CD4-positive, alpha-beta memory T cell (primary cell): ENCODE results near the gene DNAH5. TPM values are rescaled to one million over a fixed set of nuclear protein-coding genes. Genes with fewer than 3 reads are reported as not detected.

Source experiments
- CTCF ChIA-PET: fragments of 350-600 bp; sonication (Branson Sonifier 250); formaldehyde crosslinking; loops from one replicate; lab custom pipeline; 2021; ENCODE audit warnings: inconsistent platforms; ENCODE audit not compliant: partially characterized antibody; lab: Charles Lee
- POLR2A ChIA-PET: fragments of 350-600 bp; sonication (Branson Sonifier 250); formaldehyde crosslinking; loops from one replicate; lab custom pipeline; 2021; ENCODE audit not compliant: partially characterized antibody; lab: Charles Lee
- DNase-seq, 5 donors: peaks; one replicate each; pipeline versions ENCODE4 v3.0.0 to v3.0.0-alpha.2; 2020 to 2022; ENCODE audit warnings: mixed read lengths in 1 of 5
- H3K27ac ChIP-seq: one replicate; pipeline ENCODE4 v1.7.0; 2013; ENCODE audit warnings: low read depth, low read length
- H3K27me3 ChIP-seq: 2 replicates; pipeline ENCODE4 v1.7.0; 2013; ENCODE audit warnings: mild to moderate bottlenecking, low read length, moderate library complexity; ENCODE audit not compliant: insufficient read depth
- H3K36me3 ChIP-seq: 2 replicates; pipeline ENCODE4 v1.7.0; 2013; ENCODE audit warnings: mild to moderate bottlenecking, low read length, moderate library complexity; ENCODE audit not compliant: insufficient read depth
- H3K4me1 ChIP-seq: 2 replicates; pipeline ENCODE4 v1.7.0; 2013; ENCODE audit warnings: mild to moderate bottlenecking, low read length, moderate library complexity; ENCODE audit not compliant: insufficient read depth
- H3K4me3 ChIP-seq, 2 donors: one replicate each; pipeline ENCODE4 v1.7.0; 2013; ENCODE audit warnings: low read length in 2 of 2, mild to moderate bottlenecking in 1 of 2
- H3K9me3 ChIP-seq, 2 donors: one replicate each; pipeline ENCODE4 v1.7.0; 2013; ENCODE audit warnings: low read length in 2 of 2, control low read depth in 1 of 2; ENCODE audit not compliant: control insufficient read depth in 1 of 2
- H3K27ac Mint-ChIP-seq, 7 donors: one replicate each; pipeline ENCODE4 v1.8.0; 2020 to 2021; ENCODE audit warnings: mixed read lengths in 7 of 7, mild to moderate bottlenecking in 6 of 7, inconsistent platforms in 3 of 7, moderate library complexity in 3 of 7
- H3K27me3 Mint-ChIP-seq, 2 donors: one replicate each; pipeline ENCODE4 v1.8.0; 2020 to 2021; ENCODE audit warnings: mixed read lengths in 2 of 2
- H3K36me3 Mint-ChIP-seq, 2 donors: one replicate each; pipeline ENCODE4 v1.8.0; 2020 to 2021; ENCODE audit warnings: mixed read lengths in 2 of 2, inconsistent platforms in 1 of 2, mild to moderate bottlenecking in 1 of 2
- H3K4me1 Mint-ChIP-seq, 4 donors: one replicate each; pipeline ENCODE4 v1.8.0; 2020 to 2021; ENCODE audit warnings: mixed read lengths in 4 of 4, mild to moderate bottlenecking in 1 of 4
- H3K4me3 Mint-ChIP-seq, 8 donors: one replicate each; pipeline ENCODE4 v1.8.0; 2020 to 2021; ENCODE audit warnings: mixed read lengths in 8 of 8, mild to moderate bottlenecking in 7 of 8, moderate library complexity in 6 of 8, inconsistent platforms in 3 of 8
- H3K9me3 Mint-ChIP-seq, 8 donors: one replicate each; pipeline ENCODE4 v1.8.0; 2020 to 2021; ENCODE audit warnings: mixed read lengths in 8 of 8, mild to moderate bottlenecking in 5 of 8, inconsistent platforms in 3 of 8, moderate library complexity in 1 of 8
- intact Hi-C: fragments of 100-400 bp; cut with micrococcal nuclease; formaldehyde crosslinking; loops from one replicate; pipeline ENCODE4 v1.15.1; 2023
- polyA plus RNA-seq, 2 donors: library from polyadenylated mRNA; unstranded; fragments of 300-500 nt; fragmentation: Illumina TruSeq; gene quantifications; one replicate each; pipeline ENCODE4 v1.2.3, GENCODE V29; 2021
- total RNA-seq, 2 experiments: library from RNA; stranded (reverse); gene quantifications; one replicate each; pipeline ENCODE4 v1.2.3, GENCODE V29; 2021

The DNAH5 gene
- total and polyA plus RNA-seq, 4 experiments from 2014 or later: not detected

DNA sequence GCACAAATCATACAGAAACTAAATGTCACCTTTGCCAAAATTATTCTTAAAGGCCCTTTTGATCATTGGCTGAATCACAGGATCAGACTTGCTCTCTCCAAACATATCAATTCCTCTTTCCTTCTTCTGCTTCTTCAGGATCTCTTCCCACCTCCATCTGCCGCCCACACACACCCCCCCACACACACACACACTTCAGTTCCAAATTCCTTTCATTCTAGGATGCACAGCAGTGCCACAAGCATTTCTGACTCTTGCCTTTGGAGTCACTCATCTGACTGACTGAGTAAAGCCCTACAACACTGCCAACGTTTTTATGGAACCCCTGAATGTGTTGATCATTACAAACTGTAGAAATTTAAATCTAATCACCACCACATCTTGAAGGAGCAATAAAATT, 22.9 kb downstream of the DNAH5 start:
- H3K27ac Mint-ChIP-seq: no peak overlapping the region

DNA sequence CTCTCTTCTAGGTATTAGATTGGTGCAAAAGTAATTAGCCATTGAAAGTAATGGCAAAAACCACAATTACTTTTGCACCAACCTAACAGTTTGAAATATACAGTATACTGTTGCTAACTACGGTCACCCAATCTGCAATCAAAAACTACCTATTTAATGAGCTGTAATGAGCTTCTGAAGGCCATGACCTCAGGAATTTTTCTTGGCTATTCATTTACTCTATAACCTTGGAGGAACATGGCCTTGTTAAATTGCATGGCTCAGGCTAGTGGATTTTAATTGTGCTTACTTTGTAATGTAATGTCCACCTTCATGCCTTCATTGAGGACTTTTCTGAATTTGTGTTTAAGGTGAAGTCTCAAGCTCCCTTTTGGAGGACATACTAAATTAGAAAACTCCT, 24.7 kb downstream of the DNAH5 start:
- Histone ChIP-seq H3K36me3 (no peaks in the 10 kb centered on the region), H3K9me3 (no peaks in the 10 kb centered on the region), H3K27ac (no peak overlapping the region), H3K27me3 (no peaks in the 10 kb centered on the region), H3K4me3 (no peak overlapping the region), H3K4me1 (no peaks in the 10 kb centered on the region)
- ChIA-PET CTCF (no interaction called here), POLR2A (no interaction called here)
- peaks cover 0 to 6% (median 2%) of the 10 kb centered on the region in 8 donors for H3K9me3 Mint-ChIP-seq
- H3K4me1 Mint-ChIP-seq: no peaks in the 10 kb centered on the region
- no peaks in the 10 kb centered on the region for H3K27me3 Mint-ChIP-seq
- no peak overlapping the region for H3K4me3 Mint-ChIP-seq
- no peak overlapping the region for H3K27ac Mint-ChIP-seq
- H3K36me3 Mint-ChIP-seq: no peaks in the 10 kb centered on the region
- intact Hi-C loops: no loop called here
- DNase-seq: no peak

More for the DNA sequence above, 22.9 kb downstream of the DNAH5 start:
- H3K36me3 Mint-ChIP-seq: no peaks in the 10 kb centered on the region
- Histone ChIP-seq H3K36me3 (no peaks in the 10 kb centered on the region), H3K4me1 (no peaks in the 10 kb centered on the region), H3K4me3 (no peak overlapping the region), H3K27ac (no peak overlapping the region), H3K9me3 (no peaks in the 10 kb centered on the region), H3K27me3 (no peaks in the 10 kb centered on the region)
- no peaks in the 10 kb centered on the region for H3K27me3 Mint-ChIP-seq
- H3K9me3 Mint-ChIP-seq: peaks cover 0 to 7% (median 2%) of the 10 kb centered on the region in 8 donors
- intact Hi-C loops: no loop called here
- CTCF ChIA-PET: no interaction called here
- H3K4me1 Mint-ChIP-seq: no peaks in the 10 kb centered on the region
- DNase-seq: no peak
- H3K4me3 Mint-ChIP-seq: no peak overlapping the region
- POLR2A ChIA-PET: no interaction called here

DNA sequence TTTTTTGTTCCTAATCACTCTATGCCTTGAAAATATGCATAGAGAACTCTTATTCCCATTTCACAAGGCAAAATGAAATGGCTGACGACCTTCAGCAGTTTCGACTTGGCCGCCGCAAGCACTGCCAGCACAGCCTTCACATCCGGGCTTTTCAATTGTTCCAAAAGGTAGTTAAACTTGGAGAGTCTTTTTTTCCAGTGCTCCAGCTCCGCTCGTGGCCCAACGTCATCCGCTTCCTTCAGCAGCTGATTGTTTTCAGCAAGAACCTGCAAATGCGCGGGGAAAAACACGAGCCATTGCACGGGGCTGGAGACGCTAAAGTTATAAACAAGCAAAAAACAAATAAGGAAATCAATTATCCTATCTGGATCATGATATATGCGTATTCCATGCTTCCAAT, 25.4 kb downstream of the DNAH5 start:
- no peaks in the 10 kb centered on the region for H3K9me3 ChIP-seq
- POLR2A ChIA-PET: no interaction called here
- intact Hi-C loops: no loop called here
- no peak overlapping the region for H3K4me3 ChIP-seq
- no peak overlapping the region for H3K27ac ChIP-seq
- Mint-ChIP-seq H3K27me3 (no peaks in the 10 kb centered on the region), H3K4me3 (no peak overlapping the region), H3K27ac (no peak overlapping the region), H3K9me3 (peaks cover 0 to 6% (median 2%) of the 10 kb centered on the region in 8 donors), H3K36me3 (no peaks in the 10 kb centered on the region), H3K4me1 (no peaks in the 10 kb centered on the region)
- no peak for DNase-seq
- H3K36me3 ChIP-seq: no peaks in the 10 kb centered on the region
- CTCF ChIA-PET: no interaction called here
- H3K4me1 ChIP-seq: no peaks in the 10 kb centered on the region
- no peaks in the 10 kb centered on the region for H3K27me3 ChIP-seq

DNA sequence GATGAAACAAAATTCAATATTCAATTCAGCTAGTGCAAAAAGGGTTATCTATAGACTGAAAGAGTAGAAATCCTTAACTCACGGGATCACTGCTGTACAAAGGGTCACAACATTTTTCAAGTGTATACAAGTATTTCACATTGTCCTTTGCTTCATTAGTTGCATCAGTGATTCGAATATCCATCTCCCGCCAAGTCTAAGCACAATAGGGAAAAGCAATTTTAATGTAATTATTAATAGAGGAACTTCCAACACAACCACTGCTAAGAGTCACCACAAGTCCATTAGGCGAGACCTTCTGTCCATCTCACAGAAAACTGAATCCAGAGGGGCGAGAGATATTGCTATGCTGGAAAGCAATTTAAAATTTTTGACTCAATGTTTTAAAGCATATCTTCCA, 27.4 kb downstream of the DNAH5 start:
- H3K4me1 ChIP-seq: no peaks in the 10 kb centered on the region
- H3K27me3 ChIP-seq: no peaks in the 10 kb centered on the region
- intact Hi-C loops: no loop called here
- H3K36me3 Mint-ChIP-seq: no peaks in the 10 kb centered on the region
- no peak for DNase-seq
- no peak overlapping the region for H3K4me3 Mint-ChIP-seq
- H3K9me3 ChIP-seq: no peaks in the 10 kb centered on the region
- H3K4me1 Mint-ChIP-seq: no peaks in the 10 kb centered on the region
- H3K27ac Mint-ChIP-seq: no peak overlapping the region
- no peaks in the 10 kb centered on the region for H3K36me3 ChIP-seq
- H3K9me3 Mint-ChIP-seq: peaks cover 0 to 6% (median 2%) of the 10 kb centered on the region in 8 donors
- no peak overlapping the region for H3K27ac ChIP-seq
- POLR2A ChIA-PET: no interaction called here
- no peak overlapping the region for H3K4me3 ChIP-seq
- H3K27me3 Mint-ChIP-seq: no peaks in the 10 kb centered on the region
- CTCF ChIA-PET: no interaction called here

DNA sequence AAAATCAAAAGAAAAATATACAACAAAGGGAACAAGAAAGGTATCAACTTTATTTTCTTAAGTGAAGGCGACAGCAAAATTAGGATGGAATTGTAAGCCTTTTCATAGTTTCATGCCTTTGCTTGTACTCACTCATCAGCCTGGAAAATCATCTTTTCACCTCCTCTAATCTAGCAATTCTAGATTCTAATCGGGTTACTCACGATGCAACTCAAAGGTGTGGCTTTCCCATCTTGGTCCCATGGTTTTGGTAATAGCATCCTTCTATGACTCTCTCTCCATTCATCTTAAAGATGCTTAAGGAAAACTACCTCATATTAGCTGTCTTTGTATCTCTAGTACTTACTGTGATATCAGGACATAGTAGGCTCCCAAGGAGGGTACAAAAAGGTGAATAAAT, 30.5 kb downstream of the DNAH5 start:
- Mint-ChIP-seq H3K4me1 (no peaks in the 10 kb centered on the region), H3K27me3 (no peaks in the 10 kb centered on the region), H3K27ac (no peak overlapping the region), H3K9me3 (peaks cover 0 to 3% (median under 1%) of the 10 kb centered on the region in 8 donors), H3K4me3 (no peak overlapping the region), H3K36me3 (no peaks in the 10 kb centered on the region)
- Histone ChIP-seq H3K4me3 (no peak overlapping the region), H3K27ac (no peak overlapping the region), H3K27me3 (no peaks in the 10 kb centered on the region), H3K9me3 (no peaks in the 10 kb centered on the region), H3K4me1 (no peaks in the 10 kb centered on the region), H3K36me3 (no peaks in the 10 kb centered on the region)
- CTCF ChIA-PET: no interaction called here
- POLR2A ChIA-PET: no interaction called here
- DNase-seq: no peak
- intact Hi-C loops: no loop called here

DNA sequence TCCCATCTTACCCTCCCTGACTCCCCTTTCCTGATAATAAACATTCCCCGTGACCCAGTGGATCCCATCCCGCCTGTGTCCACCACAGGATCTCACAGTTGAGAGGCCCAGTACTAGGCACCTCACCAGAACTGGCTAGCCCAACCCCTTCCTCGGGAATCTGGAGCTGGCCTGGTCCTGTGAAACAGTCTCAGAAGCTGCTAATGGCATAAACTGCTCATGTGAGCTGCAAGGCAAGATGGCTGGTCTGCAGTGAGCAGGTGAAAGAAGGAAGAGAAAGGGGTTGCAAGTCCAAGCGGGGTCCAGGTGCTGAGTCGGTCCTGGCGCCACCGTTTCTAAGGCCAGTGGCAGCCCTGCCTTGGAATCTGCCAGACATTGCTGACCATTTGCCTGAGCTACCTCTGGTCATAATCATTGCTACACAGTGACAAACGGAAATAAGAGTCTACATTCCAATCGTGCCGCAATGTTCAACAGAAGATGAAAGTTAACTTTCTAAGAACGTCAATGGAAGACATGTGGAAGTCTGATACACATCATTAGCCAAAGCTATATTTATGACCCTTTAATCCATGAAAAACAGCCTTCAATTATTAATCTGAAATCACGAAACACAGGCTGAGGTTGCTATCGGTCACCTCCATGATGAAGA, 33.7 kb downstream of the DNAH5 start:
- Histone ChIP-seq H3K9me3 (no peaks in the 10 kb centered on the region), H3K4me3 (no peak overlapping the region), H3K36me3 (no peaks in the 10 kb centered on the region), H3K27ac (no peak overlapping the region), H3K4me1 (no peaks in the 10 kb centered on the region), H3K27me3 (no peaks in the 10 kb centered on the region)
- Mint-ChIP-seq H3K9me3 (peaks cover 0 to 3% (median 0%) of the 10 kb centered on the region in 8 donors), H3K4me3 (no peak overlapping the region), H3K27ac (peak overlapping the region in 1 of 7 donors; percentile 57), H3K4me1 (no peaks in the 10 kb centered on the region), H3K36me3 (no peaks in the 10 kb centered on the region), H3K27me3 (no peaks in the 10 kb centered on the region)
- intact Hi-C loops: no loop called here
- no peak for DNase-seq
- CTCF ChIA-PET: no interaction called here
- POLR2A ChIA-PET: no interaction called here

DNA sequence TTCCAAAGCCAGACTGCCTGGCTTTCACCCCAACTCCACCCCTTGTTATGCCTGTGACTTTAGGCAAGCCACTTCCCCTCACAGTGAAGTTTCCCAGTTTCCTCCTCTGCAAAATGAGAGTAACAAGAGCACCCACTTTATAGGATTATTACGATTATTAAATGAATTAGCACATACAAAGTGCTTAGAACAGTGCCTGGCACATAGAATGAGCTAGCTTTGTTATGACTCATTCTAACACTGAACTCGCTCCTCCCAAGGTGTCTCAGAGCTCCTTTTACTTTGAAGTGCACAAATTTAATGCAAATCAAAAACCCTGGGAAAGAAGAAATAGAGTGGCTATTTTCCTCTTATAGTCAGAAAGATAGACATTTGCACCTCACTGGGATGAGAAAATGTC, 34.3 kb downstream of the DNAH5 start:
- no peak overlapping the region for H3K27ac Mint-ChIP-seq
- H3K9me3 Mint-ChIP-seq: peaks cover 0 to 3% (median 0%) of the 10 kb centered on the region in 8 donors
- no peaks in the 10 kb centered on the region for H3K36me3 ChIP-seq
- ChIA-PET CTCF (no interaction called here), POLR2A (no interaction called here)
- H3K4me1 ChIP-seq: no peaks in the 10 kb centered on the region
- no peaks in the 10 kb centered on the region for H3K9me3 ChIP-seq
- H3K4me3 Mint-ChIP-seq: no peak overlapping the region
- no peak for DNase-seq
- H3K27me3 Mint-ChIP-seq: no peaks in the 10 kb centered on the region
- intact Hi-C loops: no loop called here
- no peaks in the 10 kb centered on the region for H3K4me1 Mint-ChIP-seq
- H3K4me3 ChIP-seq: no peak overlapping the region
- H3K36me3 Mint-ChIP-seq: no peaks in the 10 kb centered on the region
- no peak overlapping the region for H3K27ac ChIP-seq
- no peaks in the 10 kb centered on the region for H3K27me3 ChIP-seq
